HG03025 (cell line): Measurements from ENCODE around the gene ENOX2.

Experiments
- ATAC-seq: cut with Tn5 transposase; IDR thresholded peaks from one replicate; pipeline ENCODE4 v1.9.1; 2021; ENCODE audit warnings: mild to moderate bottlenecking, moderate library complexity; ENCODE audit not compliant: unreplicated experiment, low FRiP score

The ENOX2 gene

DNA sequence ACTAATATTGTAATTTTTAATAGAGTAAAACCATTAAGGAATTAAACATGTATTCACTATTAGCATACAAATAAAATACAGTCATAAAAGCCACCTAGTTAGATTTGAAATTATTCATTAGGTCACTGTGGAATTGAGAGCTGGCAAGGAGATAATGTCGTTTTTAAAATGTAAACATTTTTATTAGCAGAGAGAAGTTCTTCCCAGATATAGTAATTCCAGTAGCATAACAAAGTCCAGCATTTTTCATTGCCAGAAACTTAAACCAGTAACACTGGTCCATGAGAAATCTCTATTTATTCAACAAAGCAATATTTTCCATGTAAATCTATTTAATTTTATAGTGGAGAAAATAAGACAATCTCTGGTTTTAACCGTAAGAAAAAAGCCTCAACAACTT, 17.5 kb downstream of the ENOX2 start:
- ATAC-seq = no peak

DNA sequence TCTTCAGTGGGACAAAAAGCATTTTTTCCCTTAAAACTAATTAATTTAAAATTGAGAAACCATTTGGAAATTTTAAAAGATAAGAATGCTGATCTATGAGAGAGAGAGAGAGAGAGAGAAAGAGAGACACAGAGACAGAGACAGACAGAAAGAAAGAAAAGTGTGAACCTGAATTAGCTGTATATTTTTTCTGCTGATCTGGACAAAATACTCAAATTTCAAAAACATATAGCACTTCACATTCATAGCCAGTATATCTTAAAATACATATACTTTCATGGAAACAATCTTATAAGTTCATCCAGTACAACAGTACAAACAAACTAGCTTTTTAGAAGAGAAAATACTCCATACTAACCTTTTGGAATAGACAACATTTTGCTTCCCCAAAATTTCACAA, 18.4 kb downstream of the ENOX2 start:
- no peak for ATAC-seq

GRCh38 chrX:130879869-130880268, 23.1 kb downstream of the ENOX2 start:
- ATAC-seq = no peak

GRCh38 chrX:130878350-130879341, 24.4 kb downstream of the ENOX2 start:
- ATAC-seq = no peak

DNA sequence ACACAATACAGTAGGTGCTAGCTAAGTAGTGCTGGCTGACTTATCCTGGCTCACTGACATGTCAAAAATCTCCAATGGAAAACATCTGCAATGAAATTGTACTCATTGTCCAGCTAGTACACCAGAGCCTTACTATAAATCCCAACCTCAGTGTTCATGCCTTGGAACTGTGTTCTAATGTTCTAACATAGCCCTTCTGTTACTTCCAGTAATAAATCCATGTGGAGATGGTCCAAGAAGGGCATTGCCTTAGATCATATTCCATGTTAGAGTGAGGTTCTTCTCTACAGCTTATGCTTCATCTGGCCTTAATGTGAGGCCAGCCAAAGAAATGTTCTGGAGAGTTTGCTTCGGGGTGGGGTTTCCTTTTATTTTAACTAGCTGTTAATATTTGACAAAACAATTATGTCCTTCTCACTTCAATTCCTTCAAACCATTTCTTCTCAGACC, 25.1 kb downstream of the ENOX2 start:
- no peak for ATAC-seq

DNA sequence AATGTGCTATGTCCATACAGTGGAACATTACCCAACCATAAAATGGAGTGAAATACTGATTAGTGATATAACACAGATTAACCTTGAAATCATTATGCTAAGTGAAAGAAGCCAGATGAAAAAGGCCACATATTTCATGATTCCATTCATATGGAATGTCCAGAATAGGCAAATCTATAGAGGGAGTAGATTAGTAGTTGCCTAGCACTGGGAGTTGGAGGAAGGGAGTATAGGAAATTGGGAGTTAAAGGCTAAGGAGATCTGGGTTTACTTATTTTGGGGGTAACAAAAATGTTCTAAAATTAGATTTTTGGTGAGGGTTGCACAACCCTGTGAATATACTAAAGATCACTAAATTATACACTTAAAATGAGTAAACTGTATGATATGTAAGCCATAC, 26.8 kb downstream of the ENOX2 start:
- ATAC-seq = no peak

DNA sequence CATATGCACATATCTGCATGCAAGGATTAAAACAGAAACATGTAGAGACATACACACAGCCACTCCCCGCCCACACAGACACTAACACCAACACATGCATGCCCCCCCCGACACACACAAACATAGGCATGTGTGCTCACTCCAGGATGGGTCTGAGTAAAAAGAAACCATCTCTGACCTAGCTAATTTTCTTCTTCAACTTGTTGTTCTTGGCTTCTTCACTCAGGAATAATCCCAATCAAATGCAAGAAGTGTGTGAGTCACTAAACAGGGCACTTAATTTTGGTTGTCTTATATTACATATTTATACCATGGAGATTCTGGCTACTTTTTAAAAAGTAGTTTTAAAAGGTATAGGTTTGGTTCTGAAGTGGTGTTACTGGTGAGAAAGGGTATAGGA, 28.3 kb downstream of the ENOX2 start:
- no peak for ATAC-seq

DNA sequence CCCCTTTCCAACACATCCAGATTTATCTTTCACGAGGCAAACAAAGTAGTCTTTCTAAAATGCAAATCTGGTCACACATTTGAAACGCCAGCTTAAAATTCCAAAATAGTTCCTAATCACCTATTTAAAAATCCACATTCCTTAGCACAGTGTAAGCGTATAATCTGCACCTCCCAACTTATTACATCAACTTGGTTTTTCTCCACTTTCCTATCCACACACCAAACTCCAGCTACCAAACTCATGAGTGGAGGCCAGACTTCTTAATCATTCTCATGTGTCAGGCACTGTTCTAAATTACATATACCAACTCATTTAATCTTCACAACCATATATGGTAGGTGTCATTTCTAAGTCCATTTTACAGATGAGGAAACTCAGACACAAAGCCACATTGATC, 33.8 kb downstream of the ENOX2 start:
- no peak for ATAC-seq

DNA sequence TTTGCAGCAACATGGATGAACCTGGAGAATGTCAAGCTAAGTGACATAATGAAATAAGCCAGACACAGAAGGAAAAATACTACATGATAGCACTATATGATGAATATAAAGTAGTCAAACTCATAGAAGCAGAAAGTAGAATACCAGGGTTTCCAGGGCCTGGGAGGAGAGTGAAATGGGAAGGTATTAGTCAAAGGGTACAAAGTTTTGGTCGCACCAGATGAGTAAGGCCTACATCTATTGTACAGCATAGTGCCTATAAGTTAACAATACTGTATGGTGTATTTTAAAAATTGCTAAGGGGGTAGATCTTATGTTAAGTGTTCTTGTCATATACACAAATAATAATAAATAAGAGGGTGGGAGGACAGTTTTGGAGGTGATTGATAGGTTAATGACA, 41.5 kb downstream of the ENOX2 start:
- ATAC-seq = no peak

- peak; percentile 91 for ATAC-seq
Measured at GRCh38 chrX:130857207-130857606, 45.8 kb downstream of the ENOX2 start.

DNA sequence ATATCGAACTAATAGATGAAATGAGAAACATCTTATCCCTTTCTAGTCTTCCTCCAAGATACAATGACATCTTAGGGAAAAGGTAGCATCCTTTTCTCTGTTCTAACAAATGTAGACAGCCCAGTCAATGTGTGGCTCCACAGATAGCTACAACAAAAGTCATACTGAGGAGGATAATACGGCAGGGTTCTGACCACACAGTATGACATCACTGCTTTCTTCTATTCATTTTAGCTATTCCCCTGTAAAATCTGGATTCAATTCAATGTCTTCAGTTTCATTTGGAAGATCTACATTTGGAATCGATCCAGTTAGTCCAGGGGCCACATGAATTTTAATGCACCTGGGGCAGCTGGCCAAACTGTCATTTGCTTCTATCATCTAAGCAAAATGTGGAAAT, 51.4 kb downstream of the ENOX2 start:
- no peak for ATAC-seq

- peak; percentile 72 for ATAC-seq
Measured at GRCh38 chrX:130848763-130849162, 54.2 kb downstream of the ENOX2 start.

- ATAC-seq = no peak
Measured at GRCh38 chrX:130846746-130847145, 56.3 kb downstream of the ENOX2 start.

DNA sequence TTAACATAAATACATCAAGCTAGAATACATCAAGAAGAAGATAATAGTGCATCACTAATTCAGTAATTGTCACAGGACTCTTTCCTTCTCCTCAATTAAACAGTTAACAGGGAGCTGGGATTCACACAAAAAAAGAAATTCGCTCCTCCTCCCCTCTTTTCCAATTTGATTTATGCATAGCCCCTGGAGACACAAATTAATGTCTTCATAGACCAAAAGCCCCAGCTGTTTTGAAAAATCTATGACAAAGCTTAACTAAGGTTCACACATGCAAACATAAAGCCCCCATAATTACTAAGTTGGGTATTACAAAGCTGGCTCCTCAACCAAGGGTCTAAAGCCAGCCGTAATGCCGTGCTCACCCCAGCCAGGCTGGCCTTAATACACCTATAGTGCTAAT, 61.2 kb downstream of the ENOX2 start:
- no peak for ATAC-seq

DNA sequence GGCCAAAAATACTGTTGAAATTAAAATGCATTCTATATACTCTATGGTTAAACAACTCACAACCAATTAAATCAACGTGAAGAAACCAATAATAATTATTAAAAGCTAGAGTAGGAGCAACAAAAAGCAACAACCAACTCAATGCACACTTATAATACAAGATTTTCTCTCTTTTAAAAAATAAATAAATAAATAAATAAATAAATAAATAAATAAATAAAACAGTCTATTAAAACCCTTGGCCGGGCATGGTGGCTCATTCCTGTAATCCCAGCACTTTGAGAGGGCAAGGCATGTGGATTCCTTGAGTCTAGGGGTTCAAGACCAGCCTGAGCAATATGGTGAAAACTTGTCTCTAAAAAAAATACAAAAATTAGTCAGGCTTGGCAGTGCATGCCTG, 62.7 kb downstream of the ENOX2 start:
- ATAC-seq = no peak

DNA sequence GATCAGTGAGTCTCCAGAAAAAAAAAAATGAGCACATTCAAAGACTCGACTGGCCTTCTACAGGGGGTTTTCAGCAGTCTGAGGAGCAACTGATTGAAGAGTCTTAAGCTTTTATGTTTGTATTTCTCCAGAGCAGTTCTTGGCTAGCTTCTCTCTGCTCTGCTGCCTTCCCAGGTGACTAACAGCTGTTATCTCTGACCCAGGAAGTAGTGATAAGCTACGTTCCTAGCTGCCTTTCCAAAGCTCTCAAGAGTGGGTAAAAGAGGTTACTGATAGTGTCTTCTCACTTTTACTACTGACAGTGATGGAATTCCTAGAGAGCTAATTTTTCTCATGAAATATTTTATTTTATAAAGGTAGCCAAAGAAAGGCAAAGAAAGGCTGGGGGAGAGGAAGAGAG, 66.6 kb downstream of the ENOX2 start:
- no peak for ATAC-seq

- ATAC-seq = no peak
Measured at GRCh38 chrX:130834830-130835229, 68.2 kb downstream of the ENOX2 start.

DNA sequence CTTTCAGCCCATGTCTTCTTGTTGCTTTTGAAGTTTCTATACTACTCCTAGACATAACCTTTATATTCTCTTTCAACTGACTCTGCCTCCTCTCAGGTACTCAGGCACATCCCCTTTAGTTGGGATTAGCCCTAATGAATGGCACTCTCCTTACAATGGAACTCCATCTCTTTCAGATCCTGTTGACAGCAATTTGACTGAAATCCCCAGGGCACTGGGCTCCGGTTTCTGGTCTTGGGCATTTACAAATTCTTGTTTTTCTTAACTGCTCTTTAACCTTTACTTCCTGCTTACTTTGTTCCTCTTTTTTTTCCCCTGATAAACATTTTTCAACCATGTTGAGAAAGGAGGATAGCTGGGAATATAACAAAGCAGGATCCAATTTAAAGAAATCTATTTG, 68.9 kb downstream of the ENOX2 start:
- no peak for ATAC-seq

GRCh38 chrX:130831347-130831722, 71.7 kb downstream of the ENOX2 start:
- no peak for ATAC-seq

DNA sequence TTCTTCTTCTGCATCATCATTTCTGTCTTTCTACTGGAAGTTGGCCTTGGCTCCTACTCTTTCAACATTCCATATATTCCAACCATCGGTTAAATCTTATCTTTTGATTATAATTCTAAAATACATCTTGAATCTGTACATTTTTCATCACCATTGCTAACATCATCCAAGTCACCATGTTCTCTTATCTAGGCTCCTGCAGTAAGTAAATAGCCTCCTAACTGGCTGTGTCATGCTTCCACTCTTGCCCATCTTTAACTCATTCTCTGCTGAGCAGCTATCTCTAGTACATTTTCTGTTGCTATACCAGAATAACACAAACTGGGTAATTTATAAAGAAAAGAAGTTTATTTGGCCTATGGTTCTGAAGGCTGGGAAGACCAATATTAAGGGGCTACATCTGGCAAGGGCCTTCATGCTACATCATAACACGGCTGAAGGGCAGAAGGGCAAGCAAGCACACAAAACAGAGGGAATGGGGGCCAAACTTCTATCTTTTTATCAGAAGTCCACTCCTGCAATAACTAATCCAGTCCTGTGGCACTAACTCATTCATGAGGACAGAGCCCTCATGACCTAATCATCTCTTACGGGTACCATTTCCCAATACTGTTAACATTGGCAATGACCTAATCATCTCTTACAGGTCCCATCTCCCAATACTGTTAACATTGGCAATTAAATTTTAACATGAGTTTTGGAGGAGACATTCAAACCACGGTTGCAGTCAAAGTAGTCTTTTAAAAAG, 72.2 kb downstream of the ENOX2 start:
- ATAC-seq = no peak
